ENCODE data around the gene TRIM42.

Gene TRIM42

DNA sequence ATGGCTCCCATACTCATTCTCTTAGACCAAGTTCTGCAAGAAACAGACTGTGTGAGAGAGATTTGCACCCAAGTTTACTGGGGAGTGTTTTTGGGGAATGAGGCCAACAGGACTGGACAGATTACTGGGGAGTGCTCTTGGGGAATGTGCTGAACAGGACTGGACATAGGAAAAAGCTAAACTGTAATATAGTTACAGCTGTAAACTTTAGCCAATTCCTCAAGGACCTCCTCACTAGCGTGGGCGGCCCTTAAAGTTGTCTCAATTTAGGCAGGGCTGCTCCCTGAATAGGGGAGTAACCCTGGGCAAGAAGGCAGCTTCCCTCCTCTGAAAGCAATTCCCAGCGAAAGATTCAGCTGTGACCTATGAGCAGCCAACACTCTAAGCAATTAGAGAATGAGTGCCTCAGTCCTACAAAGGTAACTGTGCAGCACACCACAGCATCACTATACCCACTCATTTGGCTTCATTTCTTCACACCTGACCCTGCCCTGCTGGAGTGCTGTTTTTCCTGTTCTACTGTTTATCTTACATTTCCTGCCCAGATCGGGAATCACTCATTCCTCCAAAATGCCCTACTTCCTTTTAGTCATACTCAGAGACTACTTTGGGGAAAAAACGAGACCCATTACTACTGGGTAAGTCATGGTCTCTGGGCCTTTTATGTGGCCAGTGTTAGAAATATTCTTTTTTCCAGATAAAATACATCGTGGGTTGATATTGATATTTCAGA is 41.3 kb upstream of the TRIM42 start:
- TF ChIP-seq, protein P1, sequence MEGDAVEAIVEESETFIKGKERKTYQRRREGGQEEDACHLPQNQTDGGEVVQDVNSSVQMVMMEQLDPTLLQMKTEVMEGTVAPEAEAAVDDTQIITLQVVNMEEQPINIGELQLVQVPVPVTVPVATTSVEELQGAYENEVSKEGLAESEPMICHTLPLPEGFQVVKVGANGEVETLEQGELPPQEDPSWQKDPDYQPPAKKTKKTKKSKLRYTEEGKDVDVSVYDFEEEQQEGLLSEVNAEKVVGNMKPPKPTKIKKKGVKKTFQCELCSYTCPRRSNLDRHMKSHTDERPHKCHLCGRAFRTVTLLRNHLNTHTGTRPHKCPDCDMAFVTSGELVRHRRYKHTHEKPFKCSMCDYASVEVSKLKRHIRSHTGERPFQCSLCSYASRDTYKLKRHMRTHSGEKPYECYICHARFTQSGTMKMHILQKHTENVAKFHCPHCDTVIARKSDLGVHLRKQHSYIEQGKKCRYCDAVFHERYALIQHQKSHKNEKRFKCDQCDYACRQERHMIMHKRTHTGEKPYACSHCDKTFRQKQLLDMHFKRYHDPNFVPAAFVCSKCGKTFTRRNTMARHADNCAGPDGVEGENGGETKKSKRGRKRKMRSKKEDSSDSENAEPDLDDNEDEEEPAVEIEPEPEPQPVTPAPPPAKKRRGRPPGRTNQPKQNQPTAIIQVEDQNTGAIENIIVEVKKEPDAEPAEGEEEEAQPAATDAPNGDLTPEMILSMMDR (IDR thresholded peaks at IDR 0.05; ENCODE audit: control insufficient read depth, extremely low read depth, insufficient read depth), result no peak
- no peak overlapping the region for H3K4me3 ChIP-seq (ENCODE audit: low read depth, low read length)
- no peak for DNase-seq (ENCODE audit: low read depth)

DNA sequence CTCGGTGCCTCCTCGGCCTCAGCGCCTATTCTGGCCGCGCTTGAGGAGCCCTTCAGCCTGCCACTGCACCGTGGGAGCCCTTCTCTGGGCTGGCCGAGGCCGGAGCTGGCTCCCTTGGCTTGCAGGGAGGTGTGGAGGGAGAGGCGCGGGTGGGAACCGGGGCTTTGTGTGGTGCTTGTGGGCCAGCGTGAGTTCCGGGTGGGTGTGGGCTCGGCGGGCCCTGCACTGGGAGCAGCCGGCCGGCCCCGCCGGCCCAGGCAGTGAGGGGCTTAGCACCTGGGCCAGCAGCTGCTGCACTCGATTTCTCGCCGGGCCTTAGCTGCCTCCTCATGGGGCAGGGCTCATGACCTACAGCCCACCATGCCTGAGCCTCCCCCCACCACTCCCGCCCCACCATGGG is 26.6 kb upstream of the TRIM42 start:
- H3K4me3 ChIP-seq (ENCODE audit: low read depth, low read length), result no peak overlapping the region
- TF ChIP-seq, protein P1 (IDR thresholded peaks at IDR 0.05; ENCODE audit: control insufficient read depth, extremely low read depth, insufficient read depth), result no peak
- no peak for DNase-seq (ENCODE audit: low read depth)

DNA sequence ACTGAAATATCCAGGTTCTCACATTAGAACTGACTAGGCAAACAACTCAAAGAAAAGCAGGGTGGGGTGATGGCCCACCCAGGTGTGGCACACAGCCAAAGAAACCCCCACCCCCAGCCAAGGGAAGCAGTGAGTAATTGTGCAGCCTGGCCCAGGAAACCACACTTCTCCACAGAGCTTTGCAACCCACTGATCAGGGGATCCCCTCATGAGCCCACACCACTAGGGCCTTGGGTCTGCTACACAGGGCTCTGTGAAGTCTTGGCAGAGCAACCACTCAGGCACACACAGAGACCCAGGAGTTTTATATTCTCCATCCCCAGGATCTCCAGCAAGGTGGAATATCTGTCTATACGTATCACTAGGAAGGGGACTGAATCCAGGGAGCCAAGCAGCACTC is 22.2 kb upstream of the TRIM42 start:
- no peak overlapping the region for H3K4me3 ChIP-seq (ENCODE audit: low read depth, low read length)
- TF ChIP-seq, protein P1 (IDR thresholded peaks at IDR 0.05; ENCODE audit: control insufficient read depth, extremely low read depth, insufficient read depth), result no peak
- no peak for DNase-seq (ENCODE audit: low read depth)

DNA sequence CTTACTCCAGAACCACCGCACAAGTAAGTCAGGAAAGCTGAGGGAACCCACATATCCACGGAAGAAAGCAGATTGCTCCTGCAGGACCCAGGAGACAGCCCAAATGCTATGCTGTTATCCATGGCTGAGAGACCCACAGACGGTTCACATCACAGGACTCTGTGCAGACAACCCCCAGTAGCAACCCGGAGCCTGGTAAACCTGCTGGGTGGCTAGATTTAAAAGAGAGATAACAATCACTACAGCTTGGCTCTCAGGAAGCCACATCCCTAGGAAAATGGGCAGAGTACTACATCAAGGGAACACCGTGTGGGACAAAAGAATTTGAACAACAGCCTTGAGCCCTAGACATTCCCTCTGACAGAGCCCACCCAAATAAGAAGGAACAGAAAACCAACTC is 13.8 kb upstream of the TRIM42 start:
- TF ChIP-seq, protein P1 (IDR thresholded peaks at IDR 0.05; ENCODE audit: control insufficient read depth, extremely low read depth, insufficient read depth), result no peak
- no peak for DNase-seq (ENCODE audit: low read depth)

DNA sequence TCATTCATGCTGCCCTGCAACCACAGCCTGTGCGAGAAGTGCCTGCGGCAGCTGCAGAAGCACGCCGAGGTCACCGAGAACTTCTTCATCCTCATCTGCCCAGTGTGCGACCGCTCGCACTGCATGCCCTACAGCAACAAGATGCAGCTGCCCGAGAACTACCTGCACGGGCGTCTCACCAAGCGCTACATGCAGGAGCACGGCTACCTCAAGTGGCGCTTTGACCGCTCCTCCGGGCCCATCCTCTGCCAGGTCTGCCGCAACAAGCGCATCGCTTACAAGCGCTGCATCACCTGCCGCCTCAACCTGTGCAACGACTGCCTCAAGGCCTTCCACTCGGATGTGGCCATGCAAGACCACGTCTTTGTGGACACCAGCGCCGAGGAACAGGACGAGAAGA is 4.7 kb downstream of the TRIM42 start:
- no peak for DNase-seq (ENCODE audit: low read depth)
- no peak overlapping the region for H3K4me3 ChIP-seq (ENCODE audit: low read depth, low read length)
- TF ChIP-seq, protein P1 (IDR thresholded peaks at IDR 0.05; ENCODE audit: control insufficient read depth, extremely low read depth, insufficient read depth), result no peak

More for the DNA sequence above, 13.8 kb upstream of the TRIM42 start:
- H3K4me3 ChIP-seq (ENCODE audit: low read depth, low read length), result no peak overlapping the region

DNA sequence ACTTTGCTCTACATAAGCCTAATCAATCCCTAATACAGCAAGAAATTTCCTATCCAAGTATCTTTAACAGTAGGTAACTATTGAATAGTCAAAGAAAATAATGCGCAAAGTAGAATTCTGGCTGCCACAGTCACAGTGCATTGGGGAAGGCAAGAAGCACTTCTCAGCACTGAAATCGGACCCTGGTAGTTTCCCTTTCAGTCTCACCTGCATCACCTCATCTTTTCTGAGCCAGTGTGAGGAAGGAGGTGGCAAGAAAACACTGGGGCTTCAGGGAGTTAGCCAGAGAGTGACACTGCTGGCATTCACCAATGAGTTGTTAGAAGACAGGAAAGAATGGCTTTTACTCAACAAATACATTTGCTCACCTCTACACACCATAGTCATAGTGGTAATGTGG is 8.3 kb downstream of the TRIM42 start:
- TF ChIP-seq, protein P1 (IDR thresholded peaks at IDR 0.05; ENCODE audit: control insufficient read depth, extremely low read depth, insufficient read depth), result no peak
- no peak overlapping the region for H3K4me3 ChIP-seq (ENCODE audit: low read depth, low read length)
- DNase-seq (ENCODE audit: low read depth), result no peak

DNA sequence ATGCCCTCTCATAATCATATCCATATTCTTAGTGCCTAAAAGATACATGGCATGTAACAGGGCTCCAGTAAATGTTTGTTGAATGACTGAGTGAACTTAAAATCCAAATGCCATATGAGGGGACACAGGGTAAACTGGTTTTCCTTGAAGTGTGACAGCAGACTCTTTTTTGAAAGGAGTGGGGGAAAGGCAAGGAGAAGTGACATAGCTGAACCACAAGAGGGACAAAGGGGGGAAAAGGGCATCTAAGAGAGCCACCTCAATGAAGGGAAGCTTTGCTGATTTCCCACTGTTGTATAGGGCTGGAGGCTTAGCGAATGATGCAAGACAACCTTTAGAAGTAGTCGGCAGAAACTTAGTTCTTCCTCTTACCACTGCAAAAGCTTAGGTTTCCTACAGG is 9.1 kb downstream of the TRIM42 start:
- no peak for DNase-seq (ENCODE audit: low read depth)
- TF ChIP-seq, protein P1 (IDR thresholded peaks at IDR 0.05; ENCODE audit: control insufficient read depth, extremely low read depth, insufficient read depth), result no peak
- H3K4me3 ChIP-seq (ENCODE audit: low read depth, low read length), result no peak overlapping the region
